ENCODE results near the gene NUMA1. TPM values are rescaled to one million over a fixed set of nuclear protein-coding genes. Genes with fewer than 3 reads are reported as not detected.

The NUMA1 gene
- total RNA-seq, 4 donors from 2014 or later, result 163 to 272 (median 202) TPM

DNA sequence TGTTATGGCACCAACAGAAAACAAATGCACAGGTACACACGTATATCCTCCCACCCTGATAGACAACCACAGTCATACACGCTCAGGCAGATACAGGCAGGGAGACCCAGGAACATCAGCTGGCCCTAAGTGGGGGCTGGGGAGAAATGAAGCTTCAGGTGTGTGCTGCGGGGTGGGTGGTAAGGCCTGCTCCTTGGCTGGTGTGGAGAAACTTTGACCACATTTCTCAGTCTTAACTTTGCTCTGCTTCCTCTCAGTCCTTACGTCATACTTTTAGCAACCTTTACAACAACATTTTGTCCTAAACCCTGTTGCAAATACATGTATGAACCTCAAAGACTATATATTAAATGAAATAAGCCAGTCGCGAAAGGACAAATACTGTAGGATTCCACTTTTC is 38.9 kb upstream of the NUMA1 start:
- in situ Hi-C loops (cut with MboI; ENCODE audit: low sequenced_read_pairs in 4 of 4), result no loop called here
- Histone ChIP-seq H3K36me3 (no peaks in the 10 kb centered on the region), H3K27ac (no peak overlapping the region), H3K27me3 (peaks cover 0 to 5% (median 0%) of the 10 kb centered on the region in 3 donors), H3K9me3 (no peaks in the 10 kb centered on the region), H3K4me3 (no peak overlapping the region), H3K4me1 (no peaks in the 10 kb centered on the region)
- DNase-seq (no peak), ATAC-seq (no peak)
- intact Hi-C loops (cut with DNase I; ENCODE audit: low total_unique reads), result no loop called here
- TF ChIP-seq POLR2A (IDR thresholded peaks at IDR 0.05), result no peak
- TF ChIP-seq, protein P1, sequence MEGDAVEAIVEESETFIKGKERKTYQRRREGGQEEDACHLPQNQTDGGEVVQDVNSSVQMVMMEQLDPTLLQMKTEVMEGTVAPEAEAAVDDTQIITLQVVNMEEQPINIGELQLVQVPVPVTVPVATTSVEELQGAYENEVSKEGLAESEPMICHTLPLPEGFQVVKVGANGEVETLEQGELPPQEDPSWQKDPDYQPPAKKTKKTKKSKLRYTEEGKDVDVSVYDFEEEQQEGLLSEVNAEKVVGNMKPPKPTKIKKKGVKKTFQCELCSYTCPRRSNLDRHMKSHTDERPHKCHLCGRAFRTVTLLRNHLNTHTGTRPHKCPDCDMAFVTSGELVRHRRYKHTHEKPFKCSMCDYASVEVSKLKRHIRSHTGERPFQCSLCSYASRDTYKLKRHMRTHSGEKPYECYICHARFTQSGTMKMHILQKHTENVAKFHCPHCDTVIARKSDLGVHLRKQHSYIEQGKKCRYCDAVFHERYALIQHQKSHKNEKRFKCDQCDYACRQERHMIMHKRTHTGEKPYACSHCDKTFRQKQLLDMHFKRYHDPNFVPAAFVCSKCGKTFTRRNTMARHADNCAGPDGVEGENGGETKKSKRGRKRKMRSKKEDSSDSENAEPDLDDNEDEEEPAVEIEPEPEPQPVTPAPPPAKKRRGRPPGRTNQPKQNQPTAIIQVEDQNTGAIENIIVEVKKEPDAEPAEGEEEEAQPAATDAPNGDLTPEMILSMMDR (IDR thresholded peaks at IDR 0.05 in 4 of 5, conservative IDR thresholded peaks at IDR 0.05 in 1 of 5), result no peak

DNA sequence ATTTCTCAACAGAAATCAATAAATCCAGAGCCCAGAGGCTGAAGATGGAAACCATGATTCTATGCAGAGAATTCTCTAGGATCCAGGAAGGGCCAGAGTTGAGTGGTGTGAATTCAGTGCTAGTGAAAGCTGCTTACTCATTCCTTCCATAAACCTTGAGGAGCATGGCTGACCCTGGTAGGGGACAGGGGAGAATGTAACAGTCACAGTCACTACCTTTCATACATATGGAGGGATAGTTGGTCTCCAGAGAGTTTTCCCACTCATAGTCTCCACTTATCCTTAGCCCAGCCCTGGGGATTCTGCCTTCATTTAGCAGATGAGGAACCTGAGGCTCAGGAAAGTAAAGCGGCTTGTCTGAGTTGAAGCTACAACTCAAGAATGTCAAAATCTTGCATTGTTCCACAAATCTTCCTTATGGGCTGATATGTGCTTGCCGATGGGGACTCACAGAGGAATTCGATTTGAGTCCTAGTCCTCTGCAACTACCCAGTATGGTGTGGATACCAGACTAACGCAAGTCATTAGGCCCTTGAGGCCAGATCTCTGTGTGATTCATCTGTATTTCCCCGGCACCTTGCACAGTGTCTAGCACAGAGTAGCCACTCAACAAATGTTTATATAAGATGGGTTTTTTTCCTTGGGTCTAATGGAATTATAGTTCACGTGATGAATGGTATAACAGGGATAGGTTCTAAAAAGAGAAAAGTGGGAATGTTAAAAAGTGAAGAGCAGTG is 35.8 kb upstream of the NUMA1 start:
- H3K9me3 ChIP-seq, result no peaks in the 10 kb centered on the region
- no peak overlapping the region for H3K4me3 ChIP-seq
- no peak for ATAC-seq
- no peak overlapping the region for H3K27ac ChIP-seq
- TF ChIP-seq, protein P1 (IDR thresholded peaks at IDR 0.05 in 4 of 5, conservative IDR thresholded peaks at IDR 0.05 in 1 of 5), result no peak
- no peak for TF ChIP-seq POLR2A (IDR thresholded peaks at IDR 0.05)
- no peak for DNase-seq
- intact Hi-C loops (cut with DNase I; ENCODE audit: low total_unique reads) (no loop called here), in situ Hi-C loops (cut with MboI; ENCODE audit: low sequenced_read_pairs in 4 of 4) (no loop called here)
- peaks cover 11 to 13% of the 10 kb centered on the region in 2 donors for H3K4me1 ChIP-seq
- no peaks in the 10 kb centered on the region for H3K36me3 ChIP-seq
- H3K27me3 ChIP-seq, result peaks cover 0 to 5% (median 0%) of the 10 kb centered on the region in 3 donors

DNA sequence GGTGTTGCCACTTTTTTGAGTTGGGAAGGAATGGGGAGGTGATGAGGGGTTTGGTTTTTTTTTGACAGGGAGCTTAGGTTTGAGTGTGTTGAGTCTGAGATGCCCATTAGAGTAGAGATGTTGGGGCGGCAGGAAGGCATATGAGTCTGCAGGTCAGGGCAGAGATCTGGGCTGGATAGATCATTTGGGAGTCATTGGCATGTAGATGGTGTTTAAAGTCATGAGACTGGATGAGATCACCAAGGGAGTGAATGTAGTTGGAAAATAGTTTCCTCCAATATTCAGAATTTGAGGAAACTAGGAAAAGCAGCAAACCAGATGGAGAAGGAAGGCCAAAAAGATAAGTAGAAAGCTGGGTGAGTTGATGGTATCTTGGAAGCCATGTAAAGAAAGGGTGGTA is 34.2 kb upstream of the NUMA1 start:
- TF ChIP-seq, protein P1 (IDR thresholded peaks at IDR 0.05 in 4 of 5, conservative IDR thresholded peaks at IDR 0.05 in 1 of 5), result no peak
- no peak for TF ChIP-seq POLR2A (IDR thresholded peaks at IDR 0.05)
- intact Hi-C loops (cut with DNase I; ENCODE audit: low total_unique reads), result no loop called here
- ATAC-seq, result no peak

DNA sequence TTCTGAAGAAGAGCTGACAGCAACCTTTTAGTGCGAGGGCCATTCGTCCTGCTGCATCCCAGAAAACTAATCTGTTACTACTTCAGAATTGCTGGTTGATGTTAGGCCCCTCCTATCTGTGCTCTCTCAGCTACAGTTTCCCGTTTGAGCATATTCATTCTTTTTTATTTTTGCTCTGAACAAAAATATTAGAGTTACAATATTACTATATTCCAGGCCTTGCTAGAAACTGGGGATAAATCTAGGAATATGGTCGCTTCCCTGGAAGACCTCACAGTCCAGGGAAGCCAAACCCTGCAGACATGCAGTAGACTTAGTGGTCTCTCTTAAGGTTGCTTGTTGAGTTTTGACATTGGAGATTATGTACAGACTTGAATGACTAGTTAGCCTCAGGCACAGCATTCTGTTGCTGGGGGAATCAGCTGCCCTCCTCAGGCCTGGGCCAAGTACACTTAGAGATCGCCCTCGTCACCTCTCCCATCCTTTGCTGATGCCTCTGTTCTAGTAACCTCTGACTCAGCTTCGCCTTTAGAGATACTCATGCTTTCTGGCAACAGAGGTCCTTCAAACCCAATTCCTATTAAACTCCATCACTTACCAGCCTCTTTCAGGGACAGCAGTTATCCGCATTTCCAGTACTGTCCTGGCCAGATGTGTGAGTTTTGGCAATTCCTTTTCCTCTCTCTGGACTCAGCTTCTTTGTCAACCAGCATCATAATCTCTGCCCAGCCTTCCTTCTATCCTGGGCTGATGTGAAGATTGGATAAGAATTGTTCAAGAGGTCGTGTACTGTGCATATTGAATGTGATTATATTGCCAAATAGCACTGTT is 32.9 kb upstream of the NUMA1 start:
- TF ChIP-seq POLR2A (IDR thresholded peaks at IDR 0.05), result no peak
- TF ChIP-seq, protein P1 (IDR thresholded peaks at IDR 0.05 in 4 of 5, conservative IDR thresholded peaks at IDR 0.05 in 1 of 5), result no peak
- Histone ChIP-seq H3K27me3 (no peaks in the 10 kb centered on the region), H3K9me3 (no peaks in the 10 kb centered on the region), H3K27ac (peak overlapping the region; percentile 95 to 99 (median 98)), H3K36me3 (peaks cover 0 to 6% of the 10 kb centered on the region in 2 donors), H3K4me3 (peak overlapping the region; percentile 59 to 68 (median 66)), H3K4me1 (peaks cover 11 to 13% of the 10 kb centered on the region in 2 donors)
- no peak for ATAC-seq
- DNase-seq, result no peak
- in situ Hi-C loops (cut with MboI; ENCODE audit: low sequenced_read_pairs in 4 of 4), result no loop called here
- intact Hi-C loops (cut with DNase I; ENCODE audit: low total_unique reads), result loop anchor here (1.0 to 2.0 kb wide), 5 partner anchors 10 to 184 kb away; partner anchors contain the start of genes LAMTOR1, LRRC51, NUMA1 and RNF121

More for the DNA sequence above, 34.2 kb upstream of the NUMA1 start:
- H3K4me1 ChIP-seq, result peaks cover 11 to 13% of the 10 kb centered on the region in 2 donors
- no peaks in the 10 kb centered on the region for H3K9me3 ChIP-seq
- no peaks in the 10 kb centered on the region for H3K27me3 ChIP-seq
- no peak overlapping the region for H3K4me3 ChIP-seq
- in situ Hi-C loops (cut with MboI; ENCODE audit: low sequenced_read_pairs in 4 of 4), result no loop called here
- DNase-seq, result no peak
- H3K27ac ChIP-seq, result no peak overlapping the region
- H3K36me3 ChIP-seq, result peaks cover 0 to under 1% of the 10 kb centered on the region in 2 donors

Data from gastrocnemius medialis (tissue), 4 donors.